HG02970 (cell line): ENCODE data around the gene FOXK1.
"Not testable (repeated sequence)": the region's sequence is repeated elsewhere in the genome, so short reads cannot be mapped to it uniquely, and the experiment has no call there.

Experiments used
- ATAC-seq: cut with Tn5 transposase; IDR thresholded peaks from one replicate; pipeline ENCODE4 v1.9.1; 2021; ENCODE audit warnings: mild to moderate bottlenecking, moderate library complexity, moderate number of reproducible peaks; ENCODE audit not compliant: unreplicated experiment, low FRiP score

The FOXK1 gene

DNA sequence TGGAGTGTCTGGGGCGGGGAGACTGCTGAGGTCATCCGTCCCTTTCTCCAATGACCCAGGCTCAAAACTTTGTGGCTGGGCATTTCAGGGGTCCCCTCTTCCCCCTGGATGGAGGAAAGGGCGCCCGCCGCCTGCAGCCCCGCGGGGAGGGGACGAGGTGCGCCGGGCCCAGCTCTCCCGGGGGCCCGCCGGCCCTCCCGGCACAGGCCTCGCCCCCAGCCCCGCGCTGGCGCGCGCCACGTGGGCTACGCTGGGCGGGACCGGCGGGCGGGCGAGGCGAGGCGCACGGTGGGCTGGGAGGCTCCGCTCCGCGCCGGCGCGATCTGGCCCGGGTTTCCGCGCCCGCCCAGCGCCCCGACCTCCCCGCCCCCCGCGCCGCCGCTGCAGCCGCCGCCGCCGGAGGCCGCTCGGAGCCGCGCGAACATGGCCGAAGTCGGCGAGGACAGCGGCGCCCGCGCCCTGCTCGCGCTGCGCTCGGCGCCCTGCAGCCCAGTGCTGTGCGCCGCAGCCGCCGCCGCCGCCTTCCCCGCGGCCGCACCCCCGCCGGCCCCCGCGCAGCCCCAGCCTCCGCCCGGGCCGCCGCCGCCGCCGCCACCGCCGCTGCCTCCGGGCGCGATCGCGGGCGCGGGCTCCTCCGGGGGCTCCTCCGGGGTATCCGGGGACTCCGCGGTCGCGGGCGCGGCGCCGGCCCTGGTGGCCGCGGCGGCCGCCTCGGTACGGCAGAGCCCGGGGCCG lies at the start of gene FOXK1:
Gene FOXK1, plus strand, starts transcription at position 410 of the 735 bp plus-strand sequence. Its CDS starts 14 bp downstream, at position 424.
- peak; percentile 68 for ATAC-seq

DNA sequence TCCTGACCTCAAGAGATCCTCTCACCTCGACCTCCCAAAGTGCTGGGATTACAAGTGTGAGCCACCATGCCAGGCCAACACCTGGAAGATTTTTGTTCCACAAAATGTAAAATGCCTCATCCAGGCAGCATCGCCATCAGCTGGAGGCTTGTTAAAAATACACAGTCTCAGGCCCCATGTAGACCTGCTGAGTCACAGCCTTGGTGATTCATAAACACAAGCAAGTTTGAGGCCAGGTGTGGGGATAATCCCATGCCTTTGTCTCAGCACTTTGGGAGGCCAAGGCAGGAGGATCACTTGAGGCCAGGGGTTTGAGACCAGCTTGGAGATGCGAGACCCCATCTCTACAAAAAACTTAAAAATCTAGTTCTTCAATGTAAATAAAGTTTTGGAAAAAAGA lies 49.1 kb upstream of the FOXK1 start:
- ATAC-seq, result no peak

DNA sequence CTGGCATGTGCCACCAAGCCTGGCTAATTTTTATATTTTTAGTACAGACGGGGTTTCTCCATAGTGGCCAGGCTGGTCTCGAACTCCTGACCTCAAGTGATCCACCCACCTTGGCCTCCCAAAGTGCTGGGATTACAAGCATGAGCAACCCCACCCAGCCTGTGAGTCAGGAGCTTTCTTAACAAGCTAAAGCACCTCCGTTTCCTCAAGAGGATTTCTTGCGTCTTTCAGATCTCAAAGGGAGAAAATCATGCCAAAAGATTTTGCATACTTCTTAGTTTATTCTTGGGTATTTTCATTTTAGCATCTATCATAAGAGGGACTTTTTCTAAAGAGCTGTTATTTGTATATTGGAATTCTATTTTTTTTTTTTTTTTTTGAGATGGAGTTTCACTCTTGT lies 47.9 kb upstream of the FOXK1 start:
- no peak for ATAC-seq

DNA sequence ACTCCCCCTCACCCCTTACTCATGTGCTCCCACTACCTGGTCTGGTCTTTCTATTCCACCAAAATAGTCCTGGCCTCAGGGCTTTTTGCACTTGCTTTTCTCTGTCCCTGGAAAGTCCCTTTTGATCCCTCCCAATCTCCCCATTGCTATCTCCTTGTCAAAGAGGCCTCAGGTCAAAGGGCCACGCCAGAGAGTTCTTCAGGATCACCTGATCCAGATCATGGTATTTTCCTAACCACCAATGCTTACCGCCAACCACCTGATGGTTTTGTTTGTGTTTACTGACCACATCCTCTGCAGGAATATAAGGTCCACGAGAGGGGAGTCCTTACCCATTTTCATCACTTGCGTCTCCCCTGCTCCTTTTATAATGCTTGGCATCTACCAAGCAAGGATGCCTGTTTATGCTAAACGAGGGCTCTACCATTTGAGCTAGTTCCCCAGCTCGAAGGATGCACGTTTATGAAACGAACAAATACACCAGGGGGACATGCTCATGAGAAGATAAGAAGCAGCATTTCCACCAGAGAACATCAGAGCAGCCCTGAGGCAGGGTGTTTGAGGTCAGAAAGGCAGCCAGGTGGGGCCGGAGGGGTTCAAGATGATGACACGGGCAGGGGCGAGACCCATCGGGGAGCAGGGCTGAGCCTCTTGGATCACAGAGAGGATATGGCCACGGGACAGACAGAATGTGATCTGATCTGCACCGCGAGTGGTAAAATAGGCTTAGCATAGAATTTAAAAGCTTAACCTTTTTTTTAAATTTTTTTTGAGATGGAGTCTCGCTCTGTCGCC lies 43.1 kb upstream of the FOXK1 start:
- ATAC-seq, result no peak

DNA sequence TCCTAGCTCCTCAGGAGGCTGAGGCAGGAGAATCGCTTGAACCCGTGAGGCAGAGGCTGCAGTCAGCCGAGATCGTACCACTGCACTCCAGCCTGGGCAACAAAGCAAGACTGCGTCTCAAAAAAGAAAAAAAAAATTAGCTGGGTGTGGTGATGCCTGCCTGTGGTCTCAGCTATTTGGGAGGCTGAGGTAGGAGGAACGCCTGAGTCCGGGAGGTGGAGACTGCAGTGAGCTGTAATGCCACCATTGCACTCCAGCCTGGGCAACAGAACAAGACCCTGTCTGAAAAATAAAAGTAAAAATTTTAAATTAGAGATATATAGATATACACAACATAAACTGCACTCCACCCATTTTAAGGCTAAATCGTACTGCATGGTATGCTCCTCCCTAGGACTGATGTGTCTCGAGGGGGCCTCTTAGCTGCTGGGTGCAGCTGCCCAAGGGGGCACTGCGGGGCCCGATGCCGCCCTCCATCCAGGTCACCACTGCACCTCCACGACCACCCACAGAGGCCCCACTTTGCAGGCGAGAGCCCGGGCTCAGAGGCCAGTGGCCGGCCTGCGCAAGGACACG lies 40.9 kb upstream of the FOXK1 start:
- ATAC-seq, result no peak

DNA sequence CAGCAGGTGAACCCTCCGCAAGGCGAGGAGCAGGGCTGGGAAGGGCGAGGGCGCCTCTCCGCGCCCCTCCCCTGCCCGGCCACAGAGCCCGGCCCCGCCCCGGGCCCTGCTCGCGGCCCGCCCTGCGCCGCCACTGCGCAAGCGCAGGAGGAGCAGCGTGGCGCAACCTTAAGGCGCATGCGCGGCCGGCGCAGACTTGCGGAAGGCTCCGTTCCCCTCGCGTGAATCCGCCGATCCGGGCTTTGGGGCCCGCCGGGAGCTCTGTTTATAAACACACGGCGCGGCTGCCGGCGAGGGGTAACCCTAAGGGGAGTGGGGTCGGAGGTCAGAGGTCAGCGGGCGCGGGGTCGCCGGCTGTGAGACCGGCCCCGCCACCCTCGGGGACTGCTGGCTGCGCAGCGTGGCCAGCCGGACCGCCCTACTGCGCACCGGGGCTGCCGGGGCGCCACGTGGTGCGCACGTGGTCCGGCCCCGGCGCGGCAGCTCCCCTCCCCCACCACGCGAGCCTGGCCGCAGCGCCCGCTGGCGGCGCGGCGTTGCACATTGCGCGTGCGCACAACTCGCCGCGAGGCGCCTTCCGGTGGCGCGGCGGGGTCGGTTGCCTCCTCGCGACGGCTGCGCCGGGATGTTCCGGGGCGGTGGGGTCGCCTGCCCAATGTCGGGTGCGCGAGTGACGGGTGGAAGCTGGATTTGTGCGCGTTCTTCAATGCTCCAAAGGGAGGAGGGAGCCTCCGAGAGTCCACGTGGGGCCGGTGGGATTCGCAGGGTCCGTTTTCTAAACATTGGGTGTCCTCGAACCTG lies 40.2 kb upstream of the FOXK1 start:
- ATAC-seq, result peak; percentile 87

DNA sequence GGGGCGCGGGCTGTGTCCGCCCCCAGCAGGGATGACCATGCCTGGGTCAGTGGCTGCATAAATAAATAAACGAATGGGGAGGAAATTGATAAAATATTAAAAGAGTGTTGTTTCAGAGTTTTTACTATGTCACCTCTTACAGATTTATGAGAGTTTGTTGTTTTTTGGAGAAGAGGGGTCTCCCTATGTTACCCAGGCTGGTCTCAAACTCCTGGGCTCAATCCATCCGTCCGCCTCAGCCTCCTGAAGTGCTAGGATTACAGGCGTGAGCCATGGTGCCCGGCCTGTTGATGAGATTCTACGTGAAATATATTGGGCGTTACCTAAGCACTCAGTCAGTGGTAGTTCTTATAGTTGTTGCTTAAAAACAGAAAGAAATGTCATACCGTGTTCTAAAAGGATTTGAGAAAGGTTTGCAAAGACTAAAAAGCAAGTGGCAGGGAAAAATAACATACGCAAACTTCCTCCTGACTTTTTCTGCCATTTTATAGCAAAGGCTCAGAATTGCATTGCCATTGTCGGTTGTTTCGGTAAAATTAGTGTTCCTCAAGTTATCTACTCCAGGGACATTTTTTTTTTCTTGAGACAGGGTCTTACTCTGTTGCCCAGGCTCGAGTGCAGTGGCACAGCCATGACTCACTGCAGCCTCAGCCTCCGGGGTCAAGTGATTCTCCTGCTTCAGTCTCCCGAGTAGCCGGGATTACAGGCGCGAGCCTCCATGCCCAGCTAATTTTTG lies 39.5 kb upstream of the FOXK1 start:
- ATAC-seq, result no peak

DNA sequence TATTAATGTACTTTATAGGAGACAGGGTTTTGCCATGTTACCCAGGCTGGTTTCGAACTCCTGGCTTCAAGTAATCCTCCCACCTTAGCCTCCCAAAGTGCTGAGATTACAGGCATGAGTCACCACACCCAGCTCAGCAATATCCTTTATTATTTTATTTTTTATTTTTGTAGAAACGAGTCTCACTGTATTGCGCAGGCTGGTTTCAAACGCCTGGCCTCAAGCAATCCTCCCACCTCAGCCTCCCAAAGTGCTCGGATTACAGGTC lies 39.0 kb upstream of the FOXK1 start:
- ATAC-seq, result not testable (repeated sequence)

DNA sequence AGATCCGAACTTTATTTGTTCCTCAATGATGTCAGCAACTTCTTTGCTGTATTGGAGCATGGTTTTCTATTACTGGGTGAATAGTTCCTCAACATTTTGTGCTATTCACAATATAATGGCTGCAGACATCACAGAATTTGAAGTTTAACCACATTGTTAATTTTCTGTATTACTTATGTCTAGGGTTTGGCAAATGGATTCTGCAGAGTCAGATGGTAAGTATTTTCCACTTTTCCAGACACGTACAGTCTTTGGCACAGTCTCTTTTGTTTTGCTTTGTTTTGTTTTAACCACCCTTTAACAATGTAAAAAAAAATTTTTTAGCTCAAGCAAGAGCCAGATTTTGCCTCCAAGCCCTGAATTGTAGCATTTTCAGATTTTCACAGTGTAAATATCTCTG lies 36.8 kb upstream of the FOXK1 start:
- no peak for ATAC-seq

DNA sequence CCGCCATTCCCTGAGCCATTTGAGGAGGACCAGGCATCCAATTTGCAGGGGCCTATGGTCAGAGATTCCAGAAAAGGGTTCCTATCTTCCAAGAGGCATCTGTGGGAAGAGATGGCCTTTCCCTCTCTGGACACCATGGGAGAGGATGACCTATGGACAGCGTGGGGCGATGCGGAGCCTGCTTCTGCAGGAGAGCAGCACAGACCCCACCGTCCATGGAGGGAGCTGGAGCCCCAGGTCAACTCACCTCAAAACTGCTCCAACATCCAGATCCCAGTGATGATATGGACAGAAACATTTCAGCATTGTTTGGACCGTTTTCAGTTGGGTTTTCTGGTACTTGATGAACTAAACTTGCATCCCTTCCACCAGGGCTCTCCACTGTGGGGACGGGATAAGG lies 34.0 kb upstream of the FOXK1 start:
- ATAC-seq, result no peak

DNA sequence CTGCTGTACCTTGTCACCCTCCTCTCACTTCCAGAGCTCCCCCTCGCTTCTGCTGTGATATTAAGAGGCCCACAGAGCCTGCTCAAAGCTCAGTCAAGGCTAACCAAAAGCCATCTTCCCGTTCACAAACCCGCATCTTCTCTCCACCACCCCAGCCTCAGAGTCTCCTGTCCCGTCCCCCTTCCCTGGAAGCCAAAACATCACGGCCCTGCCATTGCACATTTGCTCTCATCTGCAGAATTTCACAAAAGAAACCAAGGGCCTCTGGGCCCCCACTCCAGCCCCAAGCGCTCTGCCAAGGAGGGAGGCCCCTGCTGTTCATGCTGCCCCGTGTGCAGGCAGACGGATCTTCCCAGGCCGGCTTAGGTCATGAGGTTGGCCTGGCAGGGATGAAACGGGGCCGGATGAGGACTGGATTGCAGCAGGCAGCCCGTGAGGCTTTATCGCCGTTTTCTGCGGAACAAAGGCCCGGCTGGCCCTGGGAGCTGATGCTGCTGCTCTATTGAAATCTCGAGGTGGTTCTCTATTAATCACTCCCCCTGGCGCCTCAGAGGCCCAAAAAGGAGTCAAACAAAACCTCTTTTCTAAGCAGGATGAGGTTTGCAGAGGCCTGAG lies 31.6 kb upstream of the FOXK1 start:
- no peak for ATAC-seq

DNA sequence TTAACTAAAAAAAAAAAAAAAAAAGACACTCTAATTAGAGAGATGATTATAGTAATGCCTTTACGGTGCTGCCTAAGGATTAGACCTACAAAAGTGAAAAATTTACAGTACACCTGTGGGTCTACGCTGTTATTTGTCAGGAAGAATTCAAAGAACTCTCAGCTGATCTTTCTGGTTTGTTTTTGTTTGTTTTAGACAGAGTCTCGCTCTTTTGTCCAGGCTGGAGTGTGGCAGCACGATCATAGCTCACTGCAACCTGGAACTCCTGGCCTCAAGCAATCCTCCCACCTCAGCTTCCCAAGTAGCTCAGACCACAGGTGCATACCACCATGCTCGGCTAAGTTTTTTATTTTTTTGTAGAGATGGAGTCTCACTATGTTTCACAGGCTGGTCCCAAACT lies 28.3 kb upstream of the FOXK1 start:
- ATAC-seq, result no peak

DNA sequence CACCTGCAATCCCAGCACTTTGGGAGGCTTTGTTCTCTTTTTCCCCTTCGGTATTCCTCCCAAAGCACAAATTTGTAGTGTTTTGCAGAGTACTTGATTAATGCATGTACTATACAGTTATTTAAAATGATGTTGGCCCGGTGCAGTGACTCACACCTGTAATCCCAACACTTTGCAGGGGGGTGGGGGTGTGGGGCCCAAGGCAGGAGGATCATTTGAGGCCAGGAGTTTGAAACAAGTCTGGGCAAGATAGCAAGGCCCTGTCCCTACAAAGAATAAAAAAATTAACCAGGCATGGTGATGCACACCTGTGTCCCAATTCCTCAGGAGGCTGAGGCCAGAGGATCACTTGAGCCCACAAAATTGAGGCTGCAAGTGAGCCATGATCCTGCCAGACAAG lies 26.8 kb upstream of the FOXK1 start:
- ATAC-seq, result no peak

DNA sequence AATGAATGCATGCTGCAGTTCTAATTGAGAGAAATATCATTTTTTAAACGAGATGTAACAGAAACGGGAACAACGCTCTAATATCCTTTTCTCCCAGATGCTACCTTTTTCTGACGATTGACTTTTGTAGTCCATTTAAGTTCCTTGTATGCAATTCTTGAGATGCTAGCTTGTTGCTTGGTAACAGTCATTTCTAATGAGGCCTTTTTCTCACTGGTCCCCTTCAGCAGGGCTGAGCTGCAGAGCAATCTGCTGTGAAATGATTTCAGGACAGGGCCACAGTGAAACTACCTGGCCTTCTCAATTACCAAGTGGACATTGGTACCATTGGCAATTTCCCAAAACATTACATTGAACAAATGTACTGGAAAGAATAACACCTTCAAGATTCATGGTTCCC lies 26.2 kb upstream of the FOXK1 start:
- ATAC-seq, result no peak

DNA sequence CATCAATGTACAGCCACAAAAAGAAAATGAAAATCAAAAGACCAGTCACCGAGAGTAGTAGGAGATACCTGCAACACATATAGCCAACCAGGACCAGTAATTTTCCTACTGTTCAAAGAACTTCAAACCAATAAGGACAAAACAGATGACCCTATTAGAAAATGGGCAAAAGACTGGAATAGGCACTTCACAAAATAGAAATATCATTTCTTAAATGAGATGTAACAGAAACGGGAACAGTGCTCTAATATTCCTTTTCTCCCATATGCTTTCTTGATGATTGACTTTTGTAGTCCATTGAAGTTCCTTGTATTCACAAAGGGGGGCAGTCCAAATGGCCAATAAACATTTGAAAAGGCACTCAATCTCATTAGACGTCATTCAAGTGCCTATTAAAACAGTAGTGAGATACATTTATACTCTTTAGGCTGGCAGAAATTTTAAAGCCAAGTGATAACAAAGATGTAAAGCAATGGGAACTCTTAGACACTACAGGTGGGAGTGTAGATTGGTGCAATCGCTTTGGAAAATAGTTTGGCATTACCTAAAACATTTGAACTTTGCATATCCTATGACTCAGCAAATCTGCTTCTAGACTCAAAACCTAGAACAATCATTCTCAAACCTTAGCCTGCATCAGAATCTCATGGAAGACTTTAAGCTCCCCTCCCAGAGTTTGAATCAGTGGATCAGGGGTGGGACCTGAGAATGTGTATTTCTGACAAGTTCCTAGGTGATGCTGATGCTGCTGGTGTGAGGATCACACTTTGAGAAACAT lies 24.3 kb upstream of the FOXK1 start:
- ATAC-seq, result no peak

DNA sequence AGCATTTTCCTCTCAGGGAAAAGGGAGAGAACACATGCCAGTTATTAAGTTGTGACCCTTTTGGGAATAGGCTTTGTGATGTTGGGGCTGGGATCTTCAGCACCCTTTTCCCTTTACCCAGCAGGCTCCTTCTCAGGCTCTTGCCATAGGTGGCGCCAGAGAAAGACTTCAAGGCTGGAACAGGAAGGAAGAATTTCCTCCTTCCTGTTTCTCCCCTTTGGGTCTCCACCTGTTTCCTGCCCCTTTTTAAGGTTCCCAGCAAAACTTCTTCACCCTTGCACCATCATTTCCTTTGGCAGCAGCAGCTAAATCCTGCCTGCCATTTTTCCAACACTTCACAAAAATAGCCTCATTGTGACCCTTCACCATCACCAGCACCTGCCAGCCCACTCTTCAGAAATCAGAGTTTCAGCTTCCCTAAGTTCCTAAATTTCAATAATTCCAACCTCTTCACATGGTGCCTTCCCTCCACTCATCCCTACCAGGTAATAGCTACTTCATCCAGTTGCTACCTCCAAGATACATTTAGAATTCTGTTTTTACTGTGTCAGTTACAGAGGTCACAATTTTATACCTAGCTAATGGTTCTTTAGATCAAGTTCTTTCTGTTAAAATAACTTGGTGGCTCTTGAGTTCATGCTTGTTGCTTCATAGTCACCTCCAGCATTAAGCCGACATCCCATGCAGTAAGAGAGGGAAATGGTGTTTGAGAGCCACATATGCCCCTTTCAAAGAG lies 22.4 kb upstream of the FOXK1 start:
- no peak for ATAC-seq

DNA sequence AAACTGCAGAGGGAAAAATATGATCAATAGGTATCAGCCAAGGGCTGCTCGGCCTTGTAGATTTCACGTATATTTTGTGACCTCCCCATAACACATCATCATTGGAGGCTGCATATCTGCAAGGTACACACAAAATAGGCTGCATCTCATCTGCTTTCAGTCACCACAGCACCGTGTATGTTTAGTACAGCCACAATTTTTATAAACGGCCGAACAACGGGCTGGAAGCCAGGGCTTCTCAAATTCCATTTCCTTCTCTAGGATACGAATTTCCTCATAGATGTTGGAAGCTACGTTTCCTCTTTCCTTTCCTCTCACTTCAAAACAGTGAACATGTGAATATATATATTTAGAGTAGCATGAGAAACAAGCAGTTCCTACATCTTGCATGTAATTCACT lies 20.2 kb upstream of the FOXK1 start:
- no peak for ATAC-seq

DNA sequence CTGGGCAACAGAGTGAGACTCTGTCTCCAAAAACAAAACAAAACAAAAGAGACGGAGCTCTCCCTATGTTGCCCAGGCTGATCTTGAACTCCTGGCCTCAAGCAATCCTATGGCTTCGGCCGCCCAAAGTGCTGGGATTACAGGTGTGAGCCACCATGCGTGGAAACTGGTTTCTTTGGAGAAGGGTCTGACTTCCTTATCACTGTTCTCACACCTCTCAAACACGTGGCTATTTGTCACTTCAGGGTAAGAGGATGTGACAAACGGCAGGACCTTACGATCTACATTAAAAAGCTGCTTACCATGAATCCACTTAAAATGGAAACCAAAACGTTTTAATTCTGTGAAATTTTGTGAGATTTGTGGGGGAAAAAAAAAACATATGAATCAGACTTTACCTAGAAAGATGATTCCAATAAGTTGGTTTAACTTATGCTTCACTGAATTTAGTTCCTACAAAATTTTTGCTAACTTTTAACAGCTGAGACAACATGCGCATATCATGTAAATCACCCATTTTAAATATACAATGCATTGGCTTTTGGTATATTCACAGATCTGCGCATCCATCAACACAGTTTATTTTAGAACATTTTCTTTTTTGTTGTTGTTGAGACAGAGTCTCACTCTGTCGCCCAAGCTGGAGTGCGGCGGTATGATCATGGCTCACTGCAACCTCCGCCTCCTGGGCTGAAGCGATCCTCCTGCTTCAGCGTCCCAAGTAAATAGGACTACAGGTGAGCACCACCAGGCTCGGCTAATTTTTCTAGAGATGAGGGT lies 18.7 kb upstream of the FOXK1 start:
- no peak for ATAC-seq
